Measurements from ENCODE around the gene CCDC88C.

Gene CCDC88C

DNA sequence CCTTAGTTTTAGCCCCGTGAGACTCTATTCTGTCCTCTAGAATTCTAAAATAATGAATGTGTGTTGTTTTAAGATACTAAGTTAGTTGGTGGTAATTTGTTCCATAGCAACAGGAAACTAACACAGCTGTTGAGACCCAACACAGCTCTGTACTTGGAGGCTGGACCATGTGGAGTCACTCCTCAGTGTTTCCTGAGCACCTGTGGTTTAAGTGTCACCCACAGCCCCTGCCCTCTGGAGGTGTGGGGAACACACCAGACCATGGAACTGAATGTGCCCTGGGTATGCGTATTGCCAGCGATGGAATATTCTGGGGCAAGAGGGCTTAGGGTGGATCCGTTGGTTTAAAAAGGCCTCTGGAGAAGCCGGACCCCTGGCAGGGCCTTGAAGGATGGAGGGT, 156.5 kb downstream of the CCDC88C start:
- no peak overlapping the region for H3K4me2 ChIP-seq (ENCODE audit: low read length)
- no peak overlapping the region for H2AFZ ChIP-seq (ENCODE audit: low read depth, low read length)
- H3K79me2 ChIP-seq (ENCODE audit: low read length): no peaks in the 10 kb centered on the region
- H4K20me1 ChIP-seq (ENCODE audit: insufficient read depth, low read length): no peaks in the 10 kb centered on the region
- H3K4me3 ChIP-seq (ENCODE audit: low read length): no peak overlapping the region
- peaks cover 13% of the 10 kb centered on the region for H3K4me1 ChIP-seq (ENCODE audit: low read length)
- H3K9me3 ChIP-seq (ENCODE audit: insufficient read depth, low read length): no peaks in the 10 kb centered on the region
- H3K36me3 ChIP-seq (replicated peaks; ENCODE audit: low read depth, low read length): no peaks in the 10 kb centered on the region
- H3K27me3 ChIP-seq (ENCODE audit: low read depth, low read length): no peaks in the 10 kb centered on the region
- TF ChIP-seq, protein P1, sequence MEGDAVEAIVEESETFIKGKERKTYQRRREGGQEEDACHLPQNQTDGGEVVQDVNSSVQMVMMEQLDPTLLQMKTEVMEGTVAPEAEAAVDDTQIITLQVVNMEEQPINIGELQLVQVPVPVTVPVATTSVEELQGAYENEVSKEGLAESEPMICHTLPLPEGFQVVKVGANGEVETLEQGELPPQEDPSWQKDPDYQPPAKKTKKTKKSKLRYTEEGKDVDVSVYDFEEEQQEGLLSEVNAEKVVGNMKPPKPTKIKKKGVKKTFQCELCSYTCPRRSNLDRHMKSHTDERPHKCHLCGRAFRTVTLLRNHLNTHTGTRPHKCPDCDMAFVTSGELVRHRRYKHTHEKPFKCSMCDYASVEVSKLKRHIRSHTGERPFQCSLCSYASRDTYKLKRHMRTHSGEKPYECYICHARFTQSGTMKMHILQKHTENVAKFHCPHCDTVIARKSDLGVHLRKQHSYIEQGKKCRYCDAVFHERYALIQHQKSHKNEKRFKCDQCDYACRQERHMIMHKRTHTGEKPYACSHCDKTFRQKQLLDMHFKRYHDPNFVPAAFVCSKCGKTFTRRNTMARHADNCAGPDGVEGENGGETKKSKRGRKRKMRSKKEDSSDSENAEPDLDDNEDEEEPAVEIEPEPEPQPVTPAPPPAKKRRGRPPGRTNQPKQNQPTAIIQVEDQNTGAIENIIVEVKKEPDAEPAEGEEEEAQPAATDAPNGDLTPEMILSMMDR (IDR thresholded peaks at IDR 0.05; ENCODE audit: low read depth, low read length): no peak
- no peak for TF ChIP-seq EZH2phosphoT487 (IDR thresholded peaks at IDR 0.05; ENCODE audit: low read depth)
- no peak overlapping the region for H3K9ac ChIP-seq (ENCODE audit: low read length)
- no peak overlapping the region for H3K27ac ChIP-seq (ENCODE audit: low read length)

DNA sequence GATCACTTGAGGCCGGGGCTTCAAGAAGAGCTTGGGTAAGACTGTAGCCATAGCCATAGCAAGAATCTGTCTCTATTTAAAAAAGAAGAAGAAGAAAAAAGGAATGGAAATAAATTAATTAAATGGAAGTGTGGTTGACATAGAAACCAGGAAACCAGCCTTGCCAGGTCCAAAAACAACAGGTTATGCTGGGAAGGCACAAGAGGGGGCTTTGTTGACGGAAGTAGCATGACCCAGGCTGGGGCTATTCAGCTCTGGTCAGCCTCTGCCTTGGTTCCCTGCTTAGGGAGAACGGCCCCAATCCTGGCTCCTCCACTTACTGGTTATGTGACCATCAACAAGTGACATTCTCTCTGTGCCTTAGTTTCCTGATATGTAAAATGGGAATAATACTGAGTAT, 158.7 kb downstream of the CCDC88C start:
- no peak for TF ChIP-seq EZH2phosphoT487 (IDR thresholded peaks at IDR 0.05; ENCODE audit: low read depth)
- no peak overlapping the region for H3K4me3 ChIP-seq (ENCODE audit: low read length)
- no peak overlapping the region for H3K4me2 ChIP-seq (ENCODE audit: low read length)
- H3K4me1 ChIP-seq (ENCODE audit: low read length): peaks cover 16% of the 10 kb centered on the region
- no peak overlapping the region for H3K9ac ChIP-seq (ENCODE audit: low read length)
- H4K20me1 ChIP-seq (ENCODE audit: insufficient read depth, low read length): no peaks in the 10 kb centered on the region
- H2AFZ ChIP-seq (ENCODE audit: low read depth, low read length): no peak overlapping the region
- H3K36me3 ChIP-seq (replicated peaks; ENCODE audit: low read depth, low read length): no peaks in the 10 kb centered on the region
- peaks cover 6% of the 10 kb centered on the region for H3K27me3 ChIP-seq (ENCODE audit: low read depth, low read length)
- H3K79me2 ChIP-seq (ENCODE audit: low read length): no peaks in the 10 kb centered on the region
- H3K9me3 ChIP-seq (ENCODE audit: insufficient read depth, low read length): no peaks in the 10 kb centered on the region
- no peak overlapping the region for H3K27ac ChIP-seq (ENCODE audit: low read length)

DNA sequence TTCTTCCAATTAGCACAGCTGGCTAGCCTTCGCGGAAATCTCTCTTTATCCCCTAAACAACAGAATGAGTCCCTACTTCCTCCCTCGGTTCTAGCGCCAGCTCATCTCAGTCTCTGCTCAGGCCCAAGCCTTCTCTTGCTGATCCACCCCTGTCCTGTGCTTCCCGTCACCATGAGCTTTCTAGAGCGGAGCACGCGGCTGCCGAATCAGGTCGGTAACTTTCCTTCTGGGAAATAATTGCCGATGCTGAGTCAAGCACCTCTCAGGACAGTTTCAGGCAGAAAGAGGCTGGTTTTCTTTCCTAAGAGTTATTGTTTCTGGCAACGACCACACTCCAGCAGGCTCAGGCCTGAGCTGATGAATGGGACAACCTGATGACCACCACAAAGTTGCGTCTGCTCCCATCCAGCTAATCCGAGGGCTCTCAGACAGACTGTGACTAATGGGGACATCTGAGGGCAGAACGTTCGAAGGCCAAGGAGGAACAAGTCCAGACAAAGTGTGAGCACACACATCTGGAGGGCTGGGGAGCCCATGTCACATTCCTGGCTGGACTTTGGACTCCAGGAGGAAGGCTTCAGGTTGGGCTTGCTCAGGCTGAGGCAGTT, 159.5 kb downstream of the CCDC88C start:
- H3K9me3 ChIP-seq (ENCODE audit: insufficient read depth, low read length): no peaks in the 10 kb centered on the region
- H3K36me3 ChIP-seq (replicated peaks; ENCODE audit: low read depth, low read length): no peaks in the 10 kb centered on the region
- no peak overlapping the region for H3K27ac ChIP-seq (ENCODE audit: low read length)
- H3K79me2 ChIP-seq (ENCODE audit: low read length): no peaks in the 10 kb centered on the region
- peaks cover 11% of the 10 kb centered on the region for H3K27me3 ChIP-seq (ENCODE audit: low read depth, low read length)
- peak overlapping the region; percentile 69; the same call in 1 of the 2 replicates for H2AFZ ChIP-seq (ENCODE audit: low read depth, low read length)
- peaks cover 20% of the 10 kb centered on the region for H3K4me1 ChIP-seq (ENCODE audit: low read length)
- no peak for TF ChIP-seq EZH2phosphoT487 (IDR thresholded peaks at IDR 0.05; ENCODE audit: low read depth)
- TF ChIP-seq, protein P1 (IDR thresholded peaks at IDR 0.05; ENCODE audit: low read depth, low read length): no peak
- no peaks in the 10 kb centered on the region for H4K20me1 ChIP-seq (ENCODE audit: insufficient read depth, low read length)
- no peak overlapping the region for H3K9ac ChIP-seq (ENCODE audit: low read length)
- 0 out of 2 replicates have a peak overlapping the region, but pooled peaks have one; percentile 8 for H3K4me3 ChIP-seq (ENCODE audit: low read length)
- peak overlapping the region; percentile 48 for H3K4me2 ChIP-seq (ENCODE audit: low read length)

DNA sequence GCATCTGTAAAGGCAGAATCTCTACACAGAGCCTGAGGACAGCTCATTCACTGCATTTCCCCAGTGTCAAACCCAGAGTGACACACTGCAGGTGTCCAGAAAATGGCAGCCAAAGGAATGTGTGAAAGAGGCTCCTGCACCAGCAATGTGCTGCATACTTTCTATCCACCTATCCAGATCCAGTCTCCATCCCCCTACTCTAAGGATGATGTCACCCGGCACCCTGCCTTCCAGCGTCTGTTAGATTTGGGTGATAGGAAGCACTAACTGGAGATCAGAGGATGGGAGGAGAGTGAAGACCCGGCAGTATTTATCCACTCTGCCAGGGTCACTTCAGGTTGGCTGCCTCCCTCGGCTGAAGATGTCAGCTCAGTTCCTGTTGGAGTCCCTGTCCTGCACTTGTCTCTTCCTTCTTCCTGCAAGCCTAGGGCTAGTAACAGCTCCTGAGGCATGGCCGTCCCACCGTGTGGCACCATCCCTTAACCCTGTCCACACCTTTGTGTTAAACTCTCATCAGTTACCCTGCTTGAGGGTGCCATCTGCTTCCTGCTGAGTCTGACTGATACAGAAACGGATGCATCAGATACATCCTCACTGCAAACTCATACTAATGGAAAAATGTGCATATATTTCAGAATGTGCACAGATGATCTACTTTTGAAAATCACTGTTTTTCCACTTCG, 160.2 kb downstream of the CCDC88C start:
- H3K9me3 ChIP-seq (ENCODE audit: insufficient read depth, low read length): no peaks in the 10 kb centered on the region
- peak overlapping the region; percentile 48 for H3K4me2 ChIP-seq (ENCODE audit: low read length)
- H3K27ac ChIP-seq (ENCODE audit: low read length): no peak overlapping the region
- peaks cover 23% of the 10 kb centered on the region for H3K4me1 ChIP-seq (ENCODE audit: low read length)
- H3K36me3 ChIP-seq (replicated peaks; ENCODE audit: low read depth, low read length): no peaks in the 10 kb centered on the region
- peak overlapping the region; percentile 69; the same call in 1 of the 2 replicates for H2AFZ ChIP-seq (ENCODE audit: low read depth, low read length)
- peaks cover 13% of the 10 kb centered on the region for H3K27me3 ChIP-seq (ENCODE audit: low read depth, low read length)
- 0 out of 2 replicates have a peak overlapping the region, but pooled peaks have one; percentile 8 for H3K4me3 ChIP-seq (ENCODE audit: low read length)
- TF ChIP-seq, protein P1 (IDR thresholded peaks at IDR 0.05; ENCODE audit: low read depth, low read length): no peak
- TF ChIP-seq EZH2phosphoT487 (IDR thresholded peaks at IDR 0.05; ENCODE audit: low read depth): no peak
- no peak overlapping the region for H3K9ac ChIP-seq (ENCODE audit: low read length)
- H4K20me1 ChIP-seq (ENCODE audit: insufficient read depth, low read length): no peaks in the 10 kb centered on the region
- no peaks in the 10 kb centered on the region for H3K79me2 ChIP-seq (ENCODE audit: low read length)

All from OCI-LY3 (cell line).